ENCODE data around the gene XRN2.

- no peak for TF ChIP-seq CTCF (IDR thresholded peaks at IDR 0.05)
- no peak for TF ChIP-seq EZH2phosphoT487 (IDR thresholded peaks at IDR 0.05)
These were observed 91.4 kb downstream of the XRN2 start for GRCh38 chr20:21394551-21394950.
